Pancreas (tissue), 10 donors: ENCODE results near the gene CAPS. TPM values are rescaled to one million over a fixed set of nuclear protein-coding genes. Genes with fewer than 3 reads are reported as not detected.

Experiments used
- ATAC-seq, 4 donors: fragments of 200-7000 bp; cut with Tn5 transposase; one replicate each; pipeline versions ENCODE4 v1.8.0 to v1.9.1; 2020; ENCODE audit warnings: mild to moderate bottlenecking in 4 of 4, moderate library complexity in 4 of 4
- DNase-seq, 6 donors: peaks; one replicate each; pipeline ENCODE4 v3.0.0-alpha.2; 2020
- FAIRE-seq: peaks from 2 replicates; lab custom pipeline; 2012; peaks lifted over from hg19 to GRCh38; lab: Jason Lieb, UNC
- H3K27ac ChIP-seq, 4 donors: fragments of 200-600 bp; sonication (generic); 1 replicate in 3 of 4; 2 replicates in 1 of 4; pipeline versions ENCODE4 v1.5.0 to v1.8.0; 2020
- H3K27me3 ChIP-seq, 4 donors: fragments of 200-600 bp; one replicate each; pipeline ENCODE4 v1.8.0; 2021
- H3K36me3 ChIP-seq, 3 donors: fragments of 200-600 bp; sonication (generic) in 1 of 3; one replicate each; pipeline versions ENCODE4 v1.5.0 to v1.8.0; 2020 to 2021
- H3K4me1 ChIP-seq, 3 donors: fragments of 200-600 bp; one replicate each; pipeline ENCODE4 v1.8.0; 2021
- H3K4me3 ChIP-seq, 4 donors: fragments of 200-600 bp; sonication (generic) in 2 of 4; one replicate each; pipeline versions ENCODE4 v1.5.0 to v1.8.0; 2020 to 2021
- H3K9me3 ChIP-seq, 4 donors: fragments of 200-600 bp; one replicate each; pipeline ENCODE4 v1.8.0; 2021
- WGBS, 2 donors: extraction: QIAGEN DNeasy Blood & Tissue Kit; methylation state at CpG; one replicate each; pipeline ENCODE4 v1.1.7; 2013; 5-methylcytosine and 5-hydroxymethylcytosine counted together
- intact Hi-C, 3 donors: fragments of 100-400 bp; cut with DNase I; formaldehyde crosslinking; loops; one replicate each; pipeline versions ENCODE4 v1.11.1 to v1.14.2; 2022
- polyA plus RNA-seq, 2 donors: library from polyadenylated mRNA; stranded (reverse); fragments of 200-250 nt; gene quantifications; one replicate each; pipeline ENCODE4 v1.2.3, GENCODE V29; 2013
- total RNA-seq, 6 donors: library from RNA; stranded (reverse); fragmentation: NEBNext Ultra II Directional in 4 of 6; extraction: Animal tissue kit (Norgen Biotek cat#: 25700) in 4 of 6; gene quantifications; one replicate each; pipeline versions ENCODE4 v1.2.1 to v1.2.4, GENCODE V29; 2021 to 2023
- TF ChIP-seq, protein P1 (sequence below), 4 donors: fragments of 200-600 bp; sonication (generic) in 3 of 4; IDR thresholded peaks; one replicate each; pipeline versions ENCODE4 v1.5.0 to v1.8.0; 2021; ENCODE audit warnings: antibody characterized with exemption in 4 of 4
- donor health status: healthy with polysubstance abuse.
- donor health status: DM: no; HTN: no; CAD: no; lungs with moderate emphysema.
- donor health status: DM: no; HTN: no; CAD: no.
- donor health status: control.
- donor health status: control.
- donor health status: Bipolar disorder and iron deficiency.
- donor health status: DM: yes; HTN: yes; CAD: no.
- donor health status: DM: no; HTN: no; CAD: no.
- donor health status: DM: no; HTN: no; CAD: no.
- donor health status: DM: yes; HTN: yes; CAD: no.

CAPS gene
- total and polyA plus RNA-seq, 8 donors, result 10.5 to 77.2 (median 15.8) TPM

DNA sequence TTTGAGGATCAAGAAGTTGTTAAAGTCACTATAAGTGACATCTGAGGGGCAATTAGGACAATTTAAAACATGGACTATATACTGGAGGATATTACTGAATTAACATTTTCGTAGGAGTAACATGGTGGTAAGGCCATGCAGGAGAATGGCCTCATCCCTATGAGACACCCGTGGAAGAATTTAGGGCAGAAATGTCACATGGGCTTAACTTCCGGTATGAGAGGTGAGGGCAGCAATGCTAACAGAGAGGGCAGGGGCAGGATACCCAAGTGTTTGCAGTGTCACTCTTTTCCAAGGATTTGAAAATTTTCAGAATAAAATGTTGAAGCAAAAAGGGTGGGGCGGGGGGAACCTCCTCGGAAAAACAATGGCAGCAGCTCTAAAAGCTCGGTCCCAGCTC is 40.2 kb downstream of the CAPS start:
- TF ChIP-seq, protein P1, sequence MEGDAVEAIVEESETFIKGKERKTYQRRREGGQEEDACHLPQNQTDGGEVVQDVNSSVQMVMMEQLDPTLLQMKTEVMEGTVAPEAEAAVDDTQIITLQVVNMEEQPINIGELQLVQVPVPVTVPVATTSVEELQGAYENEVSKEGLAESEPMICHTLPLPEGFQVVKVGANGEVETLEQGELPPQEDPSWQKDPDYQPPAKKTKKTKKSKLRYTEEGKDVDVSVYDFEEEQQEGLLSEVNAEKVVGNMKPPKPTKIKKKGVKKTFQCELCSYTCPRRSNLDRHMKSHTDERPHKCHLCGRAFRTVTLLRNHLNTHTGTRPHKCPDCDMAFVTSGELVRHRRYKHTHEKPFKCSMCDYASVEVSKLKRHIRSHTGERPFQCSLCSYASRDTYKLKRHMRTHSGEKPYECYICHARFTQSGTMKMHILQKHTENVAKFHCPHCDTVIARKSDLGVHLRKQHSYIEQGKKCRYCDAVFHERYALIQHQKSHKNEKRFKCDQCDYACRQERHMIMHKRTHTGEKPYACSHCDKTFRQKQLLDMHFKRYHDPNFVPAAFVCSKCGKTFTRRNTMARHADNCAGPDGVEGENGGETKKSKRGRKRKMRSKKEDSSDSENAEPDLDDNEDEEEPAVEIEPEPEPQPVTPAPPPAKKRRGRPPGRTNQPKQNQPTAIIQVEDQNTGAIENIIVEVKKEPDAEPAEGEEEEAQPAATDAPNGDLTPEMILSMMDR (IDR thresholded peaks at IDR 0.05), result no peak
- H3K4me1 ChIP-seq, result peaks cover 30 to 60% (median 34%) of the 10 kb centered on the region in 3 donors
- no peaks in the 10 kb centered on the region for H3K36me3 ChIP-seq
- H3K27ac ChIP-seq, result peak overlapping the region; percentile 26 to 69 (median 55)
- intact Hi-C loops, result no loop called here
- H3K9me3 ChIP-seq, result no peaks in the 10 kb centered on the region
- H3K27me3 ChIP-seq, result no peaks in the 10 kb centered on the region
- WGBS, 2 donors, result 23% methylated on average over 6 of the region's 6 CpGs
- peak in 1 of 4 donors; percentile 1 for ATAC-seq
- H3K4me3 ChIP-seq, result no peak overlapping the region
- FAIRE-seq, result no peak
- DNase-seq, result no peak

DNA sequence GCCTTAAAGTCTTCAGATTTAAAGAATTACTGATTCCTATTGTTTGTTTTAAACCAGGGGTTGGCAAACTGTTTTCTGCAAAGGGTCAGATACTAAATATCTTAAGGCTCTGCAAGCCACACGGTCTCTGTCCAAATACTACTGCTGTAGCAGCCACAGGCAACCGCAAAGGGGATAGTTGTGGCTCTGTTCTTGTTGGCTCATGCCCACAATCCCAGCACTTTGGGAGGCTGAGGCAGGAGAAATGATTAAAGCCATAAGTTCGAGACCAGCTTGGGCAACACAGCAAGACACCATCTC is 41.5 kb downstream of the CAPS start:
- peak overlapping the region in 1 of 4 donors; percentile 69 for H3K27ac ChIP-seq
- ATAC-seq, result no peak
- intact Hi-C loops, result no loop called here
- no peaks in the 10 kb centered on the region for H3K36me3 ChIP-seq
- H3K4me3 ChIP-seq, result no peak overlapping the region
- TF ChIP-seq, protein P1 (IDR thresholded peaks at IDR 0.05), result no peak
- no peak for FAIRE-seq
- no peaks in the 10 kb centered on the region for H3K27me3 ChIP-seq
- WGBS, 2 donors, result 43 to 56% methylated on average over 3 of the region's 3 CpGs
- H3K4me1 ChIP-seq, result peaks cover 42 to 73% (median 46%) of the 10 kb centered on the region in 3 donors
- DNase-seq, result no peak
- no peaks in the 10 kb centered on the region for H3K9me3 ChIP-seq

DNA sequence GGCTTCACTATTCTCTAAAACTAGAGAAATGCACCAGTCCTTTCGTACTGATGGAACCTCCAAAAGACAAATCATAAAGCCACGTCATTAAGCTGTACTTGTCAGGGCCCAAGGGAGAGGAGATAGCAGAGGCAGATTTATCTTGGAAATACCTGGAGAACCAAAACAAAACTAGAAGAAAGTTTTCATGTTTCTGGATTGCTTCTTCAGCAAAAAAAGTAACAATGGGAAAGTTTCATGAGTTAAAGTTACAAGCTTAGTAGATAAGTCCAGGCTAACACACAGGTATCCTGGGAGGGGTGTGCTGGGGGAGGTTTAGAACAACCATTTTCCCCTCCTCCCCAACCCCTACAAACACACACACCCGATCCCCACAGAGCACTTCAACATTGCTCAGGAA is 42.3 kb downstream of the CAPS start:
- FAIRE-seq (no peak), DNase-seq (no peak), ATAC-seq (no peak)
- H3K27ac ChIP-seq, result peak overlapping the region in 1 of 4 donors; percentile 14
- no peak overlapping the region for H3K4me3 ChIP-seq
- no peaks in the 10 kb centered on the region for H3K27me3 ChIP-seq
- peaks cover 50 to 80% (median 52%) of the 10 kb centered on the region in 3 donors for H3K4me1 ChIP-seq
- 44 to 49% methylated on average over 3 of the region's 3 CpGs for WGBS, 2 donors
- H3K36me3 ChIP-seq, result no peaks in the 10 kb centered on the region
- TF ChIP-seq, protein P1 (IDR thresholded peaks at IDR 0.05), result no peak
- intact Hi-C loops, result no loop called here
- H3K9me3 ChIP-seq, result no peaks in the 10 kb centered on the region

DNA sequence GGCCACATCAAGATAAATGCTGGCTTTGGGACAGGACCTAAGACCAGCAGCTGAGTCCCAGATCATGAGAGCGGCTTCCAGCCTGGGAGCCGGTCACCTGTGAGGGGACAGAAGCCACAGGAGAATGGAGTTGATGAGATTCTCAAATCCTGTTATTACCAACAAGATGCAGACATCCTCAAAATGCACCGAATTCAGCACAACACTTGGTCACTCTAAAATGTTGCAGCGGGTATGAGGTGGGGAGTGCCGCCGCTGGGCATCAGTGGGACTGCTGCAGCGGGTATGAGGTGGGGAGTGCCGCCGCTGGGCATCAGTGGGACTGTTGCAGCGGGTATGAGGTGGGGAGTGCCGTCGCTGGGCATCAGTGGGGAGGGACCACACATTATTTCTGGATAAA is 42.7 kb downstream of the CAPS start:
- Histone ChIP-seq H3K27me3 (no peaks in the 10 kb centered on the region), H3K27ac (peak overlapping the region in 1 of 4 donors; percentile 14), H3K9me3 (no peaks in the 10 kb centered on the region), H3K36me3 (no peaks in the 10 kb centered on the region), H3K4me3 (no peak overlapping the region), H3K4me1 (peaks cover 54 to 84% (median 56%) of the 10 kb centered on the region in 3 donors)
- intact Hi-C loops, result no loop called here
- FAIRE-seq (no peak), DNase-seq (no peak), ATAC-seq (peak in 1 of 4 donors; percentile 5)
- TF ChIP-seq, protein P1 (IDR thresholded peaks at IDR 0.05), result no peak
- WGBS, 2 donors, result 60 to 68% methylated on average over 12 of the region's 12 CpGs

DNA sequence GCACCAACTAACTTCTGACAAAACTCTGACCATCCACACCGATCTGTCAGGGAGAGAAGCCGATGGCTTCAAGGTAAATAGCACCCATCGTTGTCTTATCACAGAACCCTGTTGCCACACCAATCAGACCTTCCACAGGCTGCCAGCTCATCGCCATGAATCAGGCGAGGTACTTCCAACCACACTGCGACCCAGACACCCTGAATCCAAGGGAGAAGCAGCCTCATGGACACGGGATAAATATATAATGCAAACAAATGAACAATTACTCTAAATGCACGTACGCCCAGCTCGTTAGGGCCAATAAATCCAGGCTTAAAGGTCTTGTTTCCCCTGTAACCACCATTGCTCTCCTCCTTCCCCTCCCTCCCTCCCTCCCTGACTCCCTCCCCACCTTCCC is 43.1 kb downstream of the CAPS start:
- Histone ChIP-seq H3K4me3 (no peak overlapping the region), H3K4me1 (peaks cover 57 to 85% (median 59%) of the 10 kb centered on the region in 3 donors), H3K9me3 (no peaks in the 10 kb centered on the region), H3K27me3 (no peaks in the 10 kb centered on the region), H3K27ac (no peak overlapping the region), H3K36me3 (no peaks in the 10 kb centered on the region)
- FAIRE-seq, result no peak
- intact Hi-C loops, result no loop called here
- ATAC-seq, result no peak
- WGBS, 2 donors, result 57 to 60% methylated on average over 10 of the region's 10 CpGs
- TF ChIP-seq, protein P1 (IDR thresholded peaks at IDR 0.05), result no peak
- DNase-seq, result no peak
